Muscle layer of duodenum (tissue), 2 donors: Measurements from ENCODE around the gene DHRS2.

Experiments used
- H3K27ac ChIP-seq: one replicate; pipeline ENCODE4 v1.7.0; 2013; ENCODE audit warnings: mild to moderate bottlenecking, low read length
- H3K27me3 ChIP-seq: one replicate; pipeline ENCODE4 v1.7.0; 2013; ENCODE audit warnings: low read depth, mild to moderate bottlenecking, control low read depth, low read length
- H3K36me3 ChIP-seq, 2 donors: one replicate each; pipeline ENCODE4 v1.7.0; 2013; ENCODE audit warnings: low read length in 2 of 2, control low read depth in 1 of 2, mild to moderate bottlenecking in 1 of 2; ENCODE audit not compliant: insufficient read depth in 2 of 2, control insufficient read depth in 1 of 2
- H3K4me1 ChIP-seq, 2 donors: one replicate each; pipeline ENCODE4 v1.7.0; 2013; ENCODE audit warnings: low read length in 2 of 2, mild to moderate bottlenecking in 2 of 2, control low read depth in 1 of 2, moderate library complexity in 1 of 2; ENCODE audit not compliant: insufficient read depth in 2 of 2, control insufficient read depth in 1 of 2
- H3K4me3 ChIP-seq, 2 donors: one replicate each; pipeline ENCODE4 v1.7.0; 2013; ENCODE audit warnings: low read length in 2 of 2, low read depth in 1 of 2, mild to moderate bottlenecking in 1 of 2
- H3K9me3 ChIP-seq, 2 donors: one replicate each; pipeline ENCODE4 v1.7.0; 2013; ENCODE audit warnings: low read length in 2 of 2, control low read depth in 1 of 2, mild to moderate bottlenecking in 1 of 2; ENCODE audit not compliant: control insufficient read depth in 1 of 2
- donor health status: healthy.

DHRS2 gene

DNA sequence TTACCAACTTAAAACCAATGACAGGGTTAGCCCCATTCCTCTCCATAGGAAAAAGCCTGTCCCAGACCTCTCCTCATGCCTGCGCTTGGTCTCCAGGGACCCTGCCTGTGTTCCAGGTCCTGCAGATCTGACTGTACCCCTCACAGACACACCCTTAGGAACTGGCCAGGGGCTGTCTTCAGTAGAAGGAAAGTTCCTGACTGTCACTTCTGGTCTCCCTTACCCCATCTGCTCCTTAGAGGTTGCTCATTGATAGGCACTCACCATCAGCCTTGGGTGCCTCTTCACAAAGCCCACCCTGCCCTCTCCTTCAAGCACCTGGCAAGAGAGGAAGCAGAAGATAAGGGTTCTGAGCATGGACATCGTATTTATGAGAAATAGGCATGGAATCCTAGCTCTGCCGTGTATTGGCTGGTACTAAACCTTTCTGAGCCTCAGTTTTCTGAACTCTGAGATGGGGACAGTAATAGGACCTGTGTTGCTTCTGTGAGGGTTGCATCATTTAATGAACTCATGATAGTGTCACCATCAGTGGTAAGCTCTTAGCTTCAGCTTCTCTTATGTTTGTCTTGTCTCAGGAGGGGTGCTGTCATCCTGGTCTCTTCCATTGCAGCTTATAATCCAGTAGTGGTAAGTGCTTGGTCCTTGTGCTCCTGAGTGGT lies 7.5 kb downstream of the DHRS2 start:
- H3K4me3 ChIP-seq = no peak overlapping the region
- no peaks in the 10 kb centered on the region for H3K27me3 ChIP-seq
- no peaks in the 10 kb centered on the region for H3K36me3 ChIP-seq
- H3K27ac ChIP-seq = no peak overlapping the region
- no peaks in the 10 kb centered on the region for H3K9me3 ChIP-seq
- H3K4me1 ChIP-seq = peaks cover 0 to 11% of the 10 kb centered on the region in 2 donors

DNA sequence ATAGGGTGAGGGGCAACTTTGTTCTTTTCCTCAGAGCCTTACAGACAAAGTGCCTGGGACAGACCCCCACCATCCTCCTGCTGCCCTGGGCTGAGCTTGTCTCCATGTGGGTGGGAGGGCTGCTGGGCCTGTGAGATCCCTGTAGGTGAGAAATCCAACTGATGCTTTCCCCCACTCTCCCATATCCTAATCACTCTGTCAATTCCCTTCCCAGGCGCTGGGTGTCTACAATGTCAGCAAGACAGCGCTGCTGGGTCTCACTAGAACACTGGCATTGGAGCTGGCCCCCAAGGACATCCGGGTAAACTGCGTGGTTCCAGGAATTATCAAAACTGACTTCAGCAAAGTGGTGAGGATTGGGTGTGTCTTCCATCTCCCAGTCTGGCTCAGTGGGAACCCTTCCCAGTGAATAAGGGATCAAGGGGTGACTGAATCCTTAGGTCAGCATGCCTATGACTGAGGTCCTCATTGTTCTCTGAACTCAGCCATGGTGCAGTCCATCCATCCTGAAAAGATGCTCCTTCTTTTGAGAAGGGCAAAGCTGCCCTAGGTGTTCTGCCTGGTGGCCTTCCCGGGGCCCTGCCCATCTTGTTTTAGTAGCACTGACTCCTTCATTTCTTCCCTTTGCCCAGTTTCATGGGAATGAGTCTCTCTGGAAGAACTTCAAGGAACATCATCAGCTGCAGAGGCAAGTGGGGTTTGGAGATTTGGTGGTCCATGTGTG lies 8.2 kb downstream of the DHRS2 start:
- H3K4me1 ChIP-seq = peaks cover 0 to 11% of the 10 kb centered on the region in 2 donors
- H3K9me3 ChIP-seq = no peaks in the 10 kb centered on the region
- no peak overlapping the region for H3K4me3 ChIP-seq
- H3K36me3 ChIP-seq = no peaks in the 10 kb centered on the region
- no peaks in the 10 kb centered on the region for H3K27me3 ChIP-seq
- H3K27ac ChIP-seq = no peak overlapping the region

DNA sequence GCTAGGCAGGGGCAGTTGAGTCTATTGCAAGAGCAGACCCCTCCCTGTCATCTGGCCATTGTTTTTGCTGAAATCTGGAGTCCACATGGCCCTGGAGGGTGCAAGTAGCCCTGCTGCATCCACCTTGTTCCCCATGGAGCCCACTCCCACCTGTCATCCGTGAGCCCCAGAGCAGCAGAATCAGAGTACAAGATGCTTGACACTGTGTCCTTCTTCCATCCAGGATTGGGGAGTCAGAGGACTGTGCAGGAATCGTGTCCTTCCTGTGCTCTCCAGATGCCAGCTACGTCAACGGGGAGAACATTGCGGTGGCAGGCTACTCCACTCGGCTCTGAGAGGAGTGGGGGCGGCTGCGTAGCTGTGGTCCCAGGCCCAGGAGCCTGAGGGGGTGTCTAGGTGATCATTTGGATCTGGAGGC lies 8.8 kb downstream of the DHRS2 start:
- no peak overlapping the region for H3K27ac ChIP-seq
- no peak overlapping the region for H3K4me3 ChIP-seq
- H3K9me3 ChIP-seq = no peaks in the 10 kb centered on the region
- peaks cover 0 to 11% of the 10 kb centered on the region in 2 donors for H3K4me1 ChIP-seq
- H3K36me3 ChIP-seq = no peaks in the 10 kb centered on the region
- no peaks in the 10 kb centered on the region for H3K27me3 ChIP-seq

DNA sequence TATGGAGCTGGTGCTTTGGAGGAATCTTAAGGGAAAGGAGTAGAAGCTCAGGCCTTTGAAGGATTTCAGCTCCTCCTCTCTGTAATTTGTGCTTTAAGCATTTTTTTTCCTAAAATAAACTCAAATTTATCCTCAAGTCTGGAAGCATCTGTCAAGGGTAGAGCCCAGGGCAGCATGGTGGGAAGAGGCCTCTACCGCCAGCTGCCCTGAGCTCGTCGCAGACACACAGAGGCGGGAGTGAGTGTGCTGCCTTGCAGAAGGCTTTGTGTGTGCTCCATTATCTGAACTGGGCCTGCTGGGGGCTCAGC lies 9.3 kb downstream of the DHRS2 start:
- Histone ChIP-seq H3K9me3 (no peaks in the 10 kb centered on the region), H3K27ac (no peak overlapping the region), H3K27me3 (no peaks in the 10 kb centered on the region), H3K36me3 (no peaks in the 10 kb centered on the region), H3K4me1 (peaks cover 0 to 9% of the 10 kb centered on the region in 2 donors), H3K4me3 (no peak overlapping the region)

DNA sequence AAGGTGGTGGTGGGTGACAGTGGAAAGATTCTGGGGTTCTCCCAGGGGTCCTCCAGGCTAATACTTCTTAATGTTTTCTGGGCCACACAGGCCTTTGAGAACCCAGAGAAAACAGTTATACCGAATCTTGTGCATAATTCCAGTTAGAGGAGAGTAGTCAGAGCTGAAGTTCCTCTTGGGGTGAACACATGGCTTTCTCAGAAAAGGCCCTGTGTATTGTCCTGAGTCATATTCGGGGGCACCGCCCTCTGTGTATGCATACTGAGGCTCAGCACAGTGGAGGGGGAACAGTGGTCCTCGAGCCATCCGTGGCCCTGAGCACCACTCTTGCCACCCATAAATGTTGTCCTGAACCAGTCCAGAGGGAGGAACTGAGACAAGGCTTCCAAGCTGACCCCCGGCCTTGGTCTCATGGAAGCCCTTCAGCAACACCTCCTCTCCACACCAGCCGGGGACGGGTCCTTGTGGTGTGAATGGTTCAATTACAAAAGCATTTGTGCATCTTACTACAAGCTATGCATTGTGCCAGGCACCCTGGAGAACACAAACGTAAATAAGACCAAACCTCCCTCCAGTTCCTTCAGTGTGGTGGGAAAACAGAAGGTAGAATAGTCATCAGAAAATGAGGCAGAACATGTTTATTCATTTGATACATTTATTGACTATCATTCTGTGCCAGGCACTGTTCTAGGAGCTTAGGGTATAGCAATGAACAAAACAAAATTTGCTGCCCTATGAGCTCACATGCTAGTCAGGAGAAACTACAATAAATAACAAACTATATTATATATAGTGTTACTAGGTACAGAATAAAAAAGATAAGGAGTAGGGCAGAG lies 9.9 kb downstream of the DHRS2 start:
- peaks cover 0 to 4% of the 10 kb centered on the region in 2 donors for H3K4me1 ChIP-seq
- H3K27ac ChIP-seq = no peak overlapping the region
- no peaks in the 10 kb centered on the region for H3K27me3 ChIP-seq
- no peaks in the 10 kb centered on the region for H3K36me3 ChIP-seq
- no peaks in the 10 kb centered on the region for H3K9me3 ChIP-seq
- H3K4me3 ChIP-seq = no peak overlapping the region

DNA sequence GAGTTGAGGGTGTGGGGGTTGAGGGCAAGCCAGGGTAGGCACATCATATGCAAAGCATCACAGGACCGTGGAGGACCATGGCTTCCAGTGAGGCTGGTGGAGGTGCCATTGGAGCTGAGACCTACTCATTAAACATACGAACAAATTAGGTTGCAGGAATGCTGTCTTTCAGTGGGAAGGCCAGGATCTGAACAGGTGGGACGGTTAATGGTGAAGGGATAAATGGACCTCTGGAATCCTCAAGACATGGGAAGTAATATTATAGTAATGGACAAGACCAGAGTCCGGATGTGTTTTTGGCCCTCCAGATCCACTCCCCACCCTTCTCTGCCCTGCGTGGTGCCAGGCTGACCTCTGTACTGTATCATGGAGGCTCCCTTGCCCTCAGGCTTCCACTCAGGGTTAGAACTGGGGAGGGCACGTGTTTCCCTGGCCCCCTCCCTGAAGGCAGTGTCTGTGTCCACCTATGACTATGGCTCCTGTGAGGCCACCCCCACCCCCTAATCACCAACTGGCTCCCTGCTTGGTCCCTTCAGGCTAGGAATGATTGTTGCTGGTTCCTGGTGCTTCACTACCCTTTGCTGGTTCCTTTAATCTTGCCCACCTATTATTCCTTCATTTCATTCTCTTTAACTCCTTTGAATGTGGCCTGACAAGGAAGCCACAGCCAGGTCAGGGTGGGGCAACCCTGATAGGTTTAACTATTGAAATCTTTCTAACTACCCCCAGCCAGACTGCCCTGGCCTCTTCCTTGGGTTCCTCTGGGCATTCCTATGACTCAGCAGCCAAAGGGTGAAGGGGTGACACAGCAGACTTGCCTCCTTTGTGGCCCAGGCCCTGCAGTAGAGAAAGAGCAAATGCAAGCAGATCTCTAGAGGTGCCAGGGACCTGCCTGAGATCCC lies 10.7 kb downstream of the DHRS2 start:
- no peaks in the 10 kb centered on the region for H3K9me3 ChIP-seq
- no peak overlapping the region for H3K4me3 ChIP-seq
- no peaks in the 10 kb centered on the region for H3K27me3 ChIP-seq
- peaks cover 0 to 1% of the 10 kb centered on the region in 2 donors for H3K4me1 ChIP-seq
- no peaks in the 10 kb centered on the region for H3K36me3 ChIP-seq
- no peak overlapping the region for H3K27ac ChIP-seq

DNA sequence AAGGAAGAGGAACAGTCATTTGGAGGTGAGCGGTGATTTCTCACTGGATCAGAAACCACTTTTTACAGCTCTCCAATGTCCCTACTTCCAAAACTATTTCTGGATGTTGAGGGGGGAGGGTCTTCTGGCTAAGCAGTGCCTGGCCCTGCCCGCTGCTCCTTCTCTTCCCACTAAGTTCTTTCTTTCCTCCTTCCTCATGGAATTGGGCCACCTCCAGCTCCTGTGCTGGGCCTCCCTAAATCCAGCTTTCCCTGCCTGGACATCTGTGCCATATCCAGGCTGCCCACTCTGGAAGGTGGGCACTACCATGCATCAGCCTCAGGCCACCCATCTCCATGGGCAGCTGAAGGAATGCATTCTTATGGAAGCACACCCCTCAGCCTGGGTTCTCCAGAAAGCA lies 11.5 kb downstream of the DHRS2 start:
- Histone ChIP-seq H3K9me3 (no peaks in the 10 kb centered on the region), H3K27me3 (no peaks in the 10 kb centered on the region), H3K4me1 (no peaks in the 10 kb centered on the region), H3K27ac (no peak overlapping the region), H3K36me3 (no peaks in the 10 kb centered on the region), H3K4me3 (no peak overlapping the region)

DNA sequence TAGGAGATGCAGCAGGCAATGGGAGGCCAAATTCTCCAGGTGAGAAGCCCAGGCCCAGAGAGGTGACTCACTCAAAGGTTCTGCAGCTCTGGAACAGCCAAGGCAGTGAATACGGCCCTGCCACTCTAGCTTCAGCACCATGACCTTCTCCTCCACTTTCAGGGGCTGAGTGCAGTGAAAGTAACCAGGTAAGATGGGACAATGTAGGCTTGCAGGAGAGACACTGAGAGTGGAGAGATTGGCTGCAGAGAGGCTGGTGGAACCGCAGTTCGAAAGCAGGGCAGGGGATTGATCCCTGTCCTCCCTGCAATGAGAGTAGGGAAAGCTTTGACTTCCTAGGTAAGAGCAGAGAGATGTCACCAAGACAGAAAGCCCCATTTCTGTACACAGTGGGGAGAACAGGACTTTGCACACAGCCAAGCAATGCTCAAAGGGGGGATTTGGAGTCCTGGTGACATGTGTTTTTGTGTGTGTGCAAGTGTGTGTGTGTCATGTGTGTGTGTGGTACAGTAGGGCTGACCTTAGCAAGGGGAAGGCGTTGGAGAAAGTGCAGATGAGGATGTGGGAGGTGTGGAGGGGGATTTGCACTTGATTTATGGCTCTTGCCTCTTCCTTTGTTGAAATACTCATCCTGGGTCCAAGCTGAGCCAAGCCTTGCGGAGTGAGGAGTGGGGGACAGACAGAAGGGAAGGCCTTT lies 12.7 kb downstream of the DHRS2 start:
- H3K27me3 ChIP-seq = no peaks in the 10 kb centered on the region
- no peak overlapping the region for H3K27ac ChIP-seq
- H3K36me3 ChIP-seq = no peaks in the 10 kb centered on the region
- H3K4me1 ChIP-seq = no peaks in the 10 kb centered on the region
- H3K9me3 ChIP-seq = no peaks in the 10 kb centered on the region
- no peak overlapping the region for H3K4me3 ChIP-seq

DNA sequence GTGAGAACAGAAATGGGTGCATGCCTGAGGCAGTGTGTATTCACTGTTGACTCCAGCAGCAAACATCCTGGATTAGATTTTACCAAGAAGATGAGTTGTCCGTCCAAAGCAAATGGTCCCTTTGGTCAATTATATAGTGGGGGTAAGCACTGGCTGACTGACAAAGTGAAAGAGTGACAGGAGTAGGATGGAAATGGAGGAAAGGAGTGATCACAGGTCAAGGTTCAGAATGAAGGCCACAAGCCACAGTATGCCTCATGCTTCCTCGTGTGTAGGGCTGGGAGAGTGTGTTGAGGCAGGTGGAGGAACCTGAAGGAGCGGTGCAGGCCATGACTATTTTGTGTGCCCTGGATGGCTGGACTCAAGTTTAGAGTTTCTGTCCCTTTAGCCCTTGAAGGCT lies 14.3 kb downstream of the DHRS2 start:
- Histone ChIP-seq H3K9me3 (no peaks in the 10 kb centered on the region), H3K27me3 (no peaks in the 10 kb centered on the region), H3K36me3 (no peaks in the 10 kb centered on the region), H3K27ac (no peak overlapping the region), H3K4me3 (no peak overlapping the region), H3K4me1 (no peaks in the 10 kb centered on the region)

DNA sequence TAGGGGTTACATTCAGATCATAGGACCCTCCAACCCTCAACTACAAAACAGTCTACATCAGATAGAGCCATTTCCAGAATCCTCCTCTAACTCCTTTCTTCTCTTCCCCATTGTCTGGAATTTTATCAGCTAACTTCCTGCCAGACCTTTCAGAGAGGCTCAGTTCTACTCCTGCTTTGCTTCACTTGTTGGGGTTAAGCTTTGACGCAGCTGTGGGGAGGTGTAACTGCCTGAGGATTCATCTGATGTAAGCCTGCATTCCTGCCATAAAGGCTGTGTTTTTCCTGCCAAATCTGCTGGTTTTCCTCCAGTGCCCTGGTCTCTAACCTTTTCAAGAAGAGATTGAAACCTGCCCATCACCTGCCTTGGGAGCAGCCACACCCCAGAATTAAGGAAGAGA lies 16.9 kb downstream of the DHRS2 start:
- H3K4me1 ChIP-seq = no peaks in the 10 kb centered on the region
- H3K36me3 ChIP-seq = no peaks in the 10 kb centered on the region
- no peaks in the 10 kb centered on the region for H3K9me3 ChIP-seq
- H3K27ac ChIP-seq = no peak overlapping the region
- H3K27me3 ChIP-seq = no peaks in the 10 kb centered on the region
- H3K4me3 ChIP-seq = no peak overlapping the region
